ENCODE measurements around the gene SELENOK. TPM values are rescaled to one million over a fixed set of nuclear protein-coding genes. Genes with fewer than 3 reads are reported as not detected.

The SELENOK gene
- total RNA-seq (10 to 100 TPM; 46.3 to 74.8 (median 54.7) TPM), polyA plus RNA-seq (100 to 1,000 TPM in 2 of 3 donors, 10 to 100 TPM in 1; 88.6 to 207 (median 135) TPM)
- long read RNA-seq, donor 1, transcript SELENOK-204 (5 exons, 1,633 nt), result major isoform, 38 of 44 reads
- long read RNA-seq, donor 1, partial matches to known transcripts, result 6 of 44 reads
- long read RNA-seq, donor 1, other reads (novel, unspliced or antisense), result 0 of 44 reads
- long read RNA-seq, donor 2, transcript SELENOK-204 (5 exons, 1,633 nt), result major isoform, 133 of 146 reads
- long read RNA-seq, donor 2, partial matches to known transcripts, result 11 of 146 reads
- long read RNA-seq, donor 2, other reads (novel, unspliced or antisense), result 2 of 146 reads

GRCh38 chr3:53891497-53892285 lies at the start of gene SELENOK:
TSS of gene SELENOK (minus strand) at chr3:53891859.
- intact Hi-C loops (cut with DNase I), result loop anchor here (5.0 to 10.0 kb wide), 2 partner anchors 544 to 547 kb away; partner anchors contain the start of gene DCP1A (in 2 of the 2)
- ATAC-seq, result peak; percentile 98 to 99 (median 98)
- peak; percentile 98 to 99 for DNase-seq
- Histone ChIP-seq H3K27me3 (ENCODE audit: insufficient read depth in 3 of 3, low read length in 2 of 3) (peaks cover 0 to 11% (median 2%) of the 10 kb centered on the region in 3 donors), H3K4me3 (peak within 1 kb of the TSS; percentile 96), H3K27ac (peak within 1 kb of the TSS; percentile 97), H3K4me1 (peaks cover 22% of the 10 kb centered on the region), H3K36me3 (ENCODE audit: insufficient read depth in 1 of 2, low read depth in 1 of 2) (peaks cover 0 to 16% of the 10 kb centered on the region in 2 donors), H3K9me3 (no peaks in the 10 kb centered on the region)
- TF ChIP-seq CTCF (IDR thresholded peaks at IDR 0.05), result peak; percentile 1
- 0 to 1% (median 0%) methylated on average over 70 to 73 of the region's 73 CpGs for WGBS, 3 donors

GRCh38 chr3:53941184-53941583 lies 49.5 kb upstream of the SELENOK start:
- no peaks in the 10 kb centered on the region for H3K27me3 ChIP-seq (ENCODE audit: insufficient read depth in 3 of 3, low read length in 2 of 3)
- no peak overlapping the region for H3K27ac ChIP-seq
- ATAC-seq (no peak), DNase-seq (no peak)
- no peaks in the 10 kb centered on the region for H3K9me3 ChIP-seq
- H3K4me1 ChIP-seq, result no peaks in the 10 kb centered on the region
- 65 to 76% (median 73%) methylated on average over 6 of the region's 6 CpGs for WGBS, 3 donors
- intact Hi-C loops (cut with DNase I), result loop anchor here in 1 of 2 donors (5.0 to 10.0 kb wide), 2 partner anchors 184 to 436 kb away; partner anchors contain the start of gene CACNA2D3
- TF ChIP-seq CTCF (IDR thresholded peaks at IDR 0.05), result no peak
- H3K36me3 ChIP-seq (ENCODE audit: insufficient read depth in 1 of 2, low read depth in 1 of 2), result no peaks in the 10 kb centered on the region
- H3K4me3 ChIP-seq, result no peak overlapping the region

GRCh38 chr3:53940623-53941022 lies 49.0 kb upstream of the SELENOK start:
- no peak for DNase-seq
- intact Hi-C loops (cut with DNase I), result loop anchor here in 1 of 2 donors (5.0 to 10.0 kb wide), 2 partner anchors 184 to 437 kb away; partner anchors contain the start of gene CACNA2D3
- WGBS, 3 donors, result 25 to 31% (median 27%) methylated on average over 1 of the region's 1 CpG

GRCh38 chr3:53939813-53940212 lies 48.2 kb upstream of the SELENOK start:
- 67 to 72% (median 69%) methylated on average over 1 of the region's 1 CpG for WGBS, 3 donors
- H3K27me3 ChIP-seq (ENCODE audit: insufficient read depth in 3 of 3, low read length in 2 of 3), result no peaks in the 10 kb centered on the region
- no peak for ATAC-seq
- no peaks in the 10 kb centered on the region for H3K36me3 ChIP-seq (ENCODE audit: insufficient read depth in 1 of 2, low read depth in 1 of 2)
- no peak for TF ChIP-seq CTCF (IDR thresholded peaks at IDR 0.05)
- intact Hi-C loops (cut with DNase I), result loop anchor here (5.0 to 10.0 kb wide), 4 partner anchors 185 to 437 kb away; partner anchors contain the start of gene CACNA2D3 (in 1 of the 2)
- peaks cover 9% of the 10 kb centered on the region for H3K9me3 ChIP-seq
- no peak overlapping the region for H3K4me3 ChIP-seq
- H3K4me1 ChIP-seq, result no peaks in the 10 kb centered on the region
- no peak for DNase-seq
- H3K27ac ChIP-seq, result no peak overlapping the region

More at GRCh38 chr3:53940623-53941022, 49.0 kb upstream of the SELENOK start:
- Histone ChIP-seq H3K9me3 (peaks cover 3% of the 10 kb centered on the region), H3K36me3 (ENCODE audit: insufficient read depth in 1 of 2, low read depth in 1 of 2) (no peaks in the 10 kb centered on the region), H3K27me3 (ENCODE audit: insufficient read depth in 3 of 3, low read length in 2 of 3) (no peaks in the 10 kb centered on the region), H3K4me3 (no peak overlapping the region), H3K4me1 (no peaks in the 10 kb centered on the region), H3K27ac (no peak overlapping the region)
- TF ChIP-seq CTCF (IDR thresholded peaks at IDR 0.05), result no peak
- no peak for ATAC-seq
